H1 (cell line): ENCODE results near the gene DGKZ. TPM values are rescaled to one million over a fixed set of nuclear protein-coding genes. Genes with fewer than 3 reads are reported as not detected.

Experiments
- CTCF ChIA-PET: fragments of 300-600 bp; sonication (Branson Sonifier 250); formaldehyde crosslinking; loops from one replicate; lab custom pipeline; 2021; ENCODE audit not compliant: partially characterized antibody; lab: Charles Lee
- POLR2A ChIA-PET: fragments of 300-600 bp; sonication (Branson Sonifier 250); formaldehyde crosslinking; loops from one replicate; lab custom pipeline; 2021; ENCODE audit warnings: inconsistent platforms; ENCODE audit not compliant: partially characterized antibody; lab: Charles Lee
- DNase-seq, 2 experiments: peaks; one replicate each; pipeline versions ENCODE4 v3.0.0 to v3.0.0-alpha.2; 2010 to 2022; ENCODE audit warnings: low spot score in 2 of 2, low read depth in 1 of 2, mixed read lengths in 1 of 2
- FAIRE-seq: peaks from 2 replicates; lab custom pipeline; 2011; peaks lifted over from hg19 to GRCh38; lab: Jason Lieb, UNC
- H2AFZ ChIP-seq: 2 replicates; pipeline ENCODE4 v1.8.1; 2012; ENCODE audit warnings: low read length, inconsistent platforms
- H2AK5ac ChIP-seq: 2 replicates; pipeline ENCODE4 v1.6.1; 2013; ENCODE audit warnings: low read depth, low read length
- H2BK120ac ChIP-seq: replicated peaks from 2 replicates; pipeline ENCODE3; 2013; ENCODE audit warnings: low read depth, low read length, inconsistent platforms
- H2BK12ac ChIP-seq: 2 replicates; pipeline ENCODE4 v1.6.1; 2013; ENCODE audit warnings: low read depth, low read length
- H2BK15ac ChIP-seq: 2 replicates; pipeline ENCODE4 v1.6.1; 2013; ENCODE audit warnings: low read length
- H2BK20ac ChIP-seq: 2 replicates; pipeline ENCODE4 v1.6.1; 2013; ENCODE audit warnings: low read length
- H2BK5ac ChIP-seq: 2 replicates; pipeline ENCODE4 v1.6.1; 2013; ENCODE audit warnings: low read depth, low read length
- H3K14ac ChIP-seq: 2 replicates; pipeline ENCODE4 v1.6.1; 2013; ENCODE audit warnings: inconsistent platforms; ENCODE audit not compliant: insufficient read length
- H3K18ac ChIP-seq: 2 replicates; pipeline ENCODE4 v1.6.1; 2013; ENCODE audit warnings: low read length; ENCODE audit errors: extremely low read depth
- H3K23ac ChIP-seq: 2 replicates; pipeline ENCODE4 v1.6.1; 2013; ENCODE audit warnings: inconsistent platforms; ENCODE audit not compliant: insufficient read length
- H3K23me2 ChIP-seq: 2 replicates; pipeline ENCODE4 v1.6.1; 2013; ENCODE audit warnings: low read depth, low read length
- H3K27ac ChIP-seq: 2 replicates; pipeline ENCODE4 v1.6.1; 2011; ENCODE audit warnings: low read depth, low read length, inconsistent platforms
- H3K27me3 ChIP-seq, 4 experiments: replicated peaks in 1 of 4; 1 replicate in 1 of 4; 2 replicates in 3 of 4; pipeline versions ENCODE4 v1.6.1 to v1.8.1; 2011 to 2013; ENCODE audit warnings: low read length in 3 of 4, mild to moderate bottlenecking in 3 of 4, inconsistent platforms in 2 of 4, mixed read lengths in 2 of 4, moderate library complexity in 1 of 4; ENCODE audit not compliant: control insufficient read depth in 3 of 4, insufficient read depth in 3 of 4; ENCODE audit errors: extremely low read depth in 1 of 4
- H3K36me3 ChIP-seq, 4 experiments: 2 replicates each; pipeline versions ENCODE4 v1.6.1 to v1.8.1; 2011 to 2013; ENCODE audit warnings: mild to moderate bottlenecking in 4 of 4, low read length in 3 of 4, moderate library complexity in 2 of 4, control low read depth in 1 of 4, inconsistent platforms in 1 of 4; ENCODE audit not compliant: insufficient read depth in 4 of 4, control insufficient read depth in 2 of 4
- H3K4ac ChIP-seq: replicated peaks from 2 replicates; pipeline ENCODE3; 2013; ENCODE audit warnings: low read length, low read depth, mixed read lengths, inconsistent platforms; ENCODE audit not compliant: insufficient read length
- H3K4me1 ChIP-seq, 4 experiments: replicated peaks in 1 of 4; 1 replicate in 1 of 4; 2 replicates in 3 of 4; pipeline versions ENCODE4 v1.6.1 to v1.8.1; 2011 to 2013; ENCODE audit warnings: low read length in 3 of 4, inconsistent platforms in 2 of 4, mixed read lengths in 1 of 4; ENCODE audit not compliant: insufficient read depth in 4 of 4, control insufficient read depth in 3 of 4
- H3K4me2 ChIP-seq, 2 experiments: 2 replicates each; pipeline versions ENCODE4 v1.6.1 to v1.8.1; 2011 to 2013; ENCODE audit warnings: low read depth in 2 of 2, low read length in 2 of 2, control low read depth in 1 of 2, inconsistent platforms in 1 of 2, mild to moderate bottlenecking in 1 of 2; ENCODE audit not compliant: insufficient read depth in 1 of 2
- H3K4me3 ChIP-seq, 4 experiments: fragments of 200-600, 300-600 bp in 1 of 4; sonication (generic), shearing (Covaris generic), sonication (Bioruptor Twin) in 1 of 4; 2 replicates each; pipeline versions ENCODE4 v1.5.1 to v1.8.1; 2011 to 2016; ENCODE audit warnings: low read length in 4 of 4, low read depth in 3 of 4, control low read depth in 2 of 4, inconsistent platforms in 2 of 4, mild to moderate bottlenecking in 2 of 4, mixed read lengths in 1 of 4, moderate library complexity in 1 of 4; ENCODE audit not compliant: insufficient read depth in 2 of 4; ENCODE audit errors: extremely low read depth in 1 of 4
- H3K56ac ChIP-seq: replicated peaks from 2 replicates; pipeline ENCODE3; 2013; ENCODE audit warnings: low read depth, mild to moderate bottlenecking, mixed read lengths, low read length, inconsistent platforms; ENCODE audit not compliant: insufficient read length
- H3K79me1 ChIP-seq: 2 replicates; pipeline ENCODE4 v1.6.1; 2013; ENCODE audit warnings: low read depth, low read length, control low read depth
- H3K79me2 ChIP-seq, 2 experiments: 2 replicates each; pipeline versions ENCODE4 v1.6.1 to v1.8.1; 2012 to 2013; ENCODE audit warnings: low read length in 2 of 2, mild to moderate bottlenecking in 2 of 2, inconsistent platforms in 1 of 2; ENCODE audit not compliant: insufficient read depth in 2 of 2, control insufficient read depth in 1 of 2
- H3K9ac ChIP-seq, 4 experiments: replicated peaks in 1 of 4; 1 replicate in 1 of 4; 2 replicates in 3 of 4; pipeline versions ENCODE4 v1.6.1 to v1.8.1; 2011 to 2013; ENCODE audit warnings: low read depth in 3 of 4, low read length in 3 of 4, control low read depth in 2 of 4, mild to moderate bottlenecking in 2 of 4, moderate library complexity in 2 of 4, inconsistent platforms in 1 of 4; ENCODE audit errors: extremely low read depth in 1 of 4
- H3K9me3 ChIP-seq, 2 experiments: 2 replicates each; pipeline versions ENCODE4 v1.6.1 to v1.8.1; 2012 to 2013; ENCODE audit warnings: mild to moderate bottlenecking in 2 of 2, moderate library complexity in 2 of 2, control low read depth in 1 of 2, inconsistent platforms in 1 of 2, low read depth in 1 of 2, low read length in 1 of 2, mixed read lengths in 1 of 2; ENCODE audit not compliant: insufficient read depth in 2 of 2
- H4K20me1 ChIP-seq, 2 experiments: replicated peaks in 1 of 2; 2 replicates each; pipeline versions ENCODE3 to v1.8.1; 2011 to 2013; ENCODE audit warnings: inconsistent platforms in 2 of 2, low read length in 2 of 2, mild to moderate bottlenecking in 1 of 2; ENCODE audit not compliant: insufficient read depth in 2 of 2, control insufficient read depth in 1 of 2
- H4K5ac ChIP-seq: 2 replicates; pipeline ENCODE4 v1.6.1; 2013; ENCODE audit warnings: low read length, low read depth, mixed read lengths, inconsistent platforms; ENCODE audit not compliant: insufficient read length
- H4K8ac ChIP-seq: 2 replicates; pipeline ENCODE4 v1.8.0; 2013; ENCODE audit warnings: mild to moderate bottlenecking, moderate library complexity, low read length, inconsistent platforms; ENCODE audit not compliant: insufficient read depth; ENCODE audit errors: extremely low read depth
- H4K91ac ChIP-seq: replicated peaks from 2 replicates; pipeline ENCODE3; 2013; ENCODE audit warnings: low read length, mixed read lengths, inconsistent platforms; ENCODE audit not compliant: insufficient read length
- ATF2 ChIP-seq: IDR thresholded peaks from 2 replicates; pipeline ENCODE4 v1.6.1; 2012; ENCODE audit warnings: low read length, inconsistent platforms
- BACH1 ChIP-seq: IDR thresholded peaks from 2 replicates; pipeline ENCODE4 v1.6.1; 2012; ENCODE audit warnings: low read length, improper control_type of control experiment
- BRCA1 ChIP-seq: IDR thresholded peaks from 2 replicates; pipeline ENCODE4 v1.6.1; 2012; ENCODE audit warnings: low read depth, low read length, improper control_type of control experiment
- CBX5 ChIP-seq: fragments of 300-800, 300-1000 bp; sonication (generic); IDR thresholded peaks from 2 replicates; pipeline ENCODE4 v1.7.1; 2016; ENCODE audit warnings: antibody characterized with exemption, low read length, low read depth
- EGR1 ChIP-seq: IDR thresholded peaks from 2 replicates; pipeline ENCODE4 v1.6.1; 2011; ENCODE audit warnings: low read depth, low read length, borderline replicate concordance
- HDAC6 ChIP-seq: IDR thresholded peaks from one replicate; pipeline ENCODE4 v1.7.1; 2012; ENCODE audit warnings: low read depth, mild to moderate bottlenecking, inconsistent platforms, low read length, moderate library complexity
- NANOG ChIP-seq: IDR thresholded peaks from 2 replicates; pipeline ENCODE4 v1.6.1; 2011; ENCODE audit warnings: low read length, low read depth, mild to moderate bottlenecking, inconsistent platforms; ENCODE audit not compliant: insufficient read depth, poor library complexity, severe bottlenecking
- POLR2A ChIP-seq, 2 experiments: IDR thresholded peaks; 1 replicate in 1 of 2; 2 replicates in 1 of 2; pipeline ENCODE4 v1.6.1; 2011; ENCODE audit warnings: low read depth in 2 of 2, low read length in 2 of 2, mild to moderate bottlenecking in 2 of 2; ENCODE audit errors: control extremely low read depth in 1 of 2
- POLR2AphosphoS5 ChIP-seq: IDR thresholded peaks from 2 replicates; pipeline ENCODE4 v1.6.1; 2011; ENCODE audit warnings: low read depth, low read length
- RNF2 ChIP-seq: fragments of 200-900, 300-1000 bp; sonication (generic); IDR thresholded peaks from 2 replicates; pipeline ENCODE4 v1.7.1; 2016; ENCODE audit warnings: borderline replicate concordance, low read depth, mild to moderate bottlenecking, antibody characterized with exemption, low read length; ENCODE audit not compliant: poor library complexity, severe bottlenecking; ENCODE audit errors: missing control alignments
- SIRT6 ChIP-seq: IDR thresholded peaks from one replicate; pipeline ENCODE4 v1.7.1; 2012; ENCODE audit warnings: low read length, inconsistent platforms
- SIX5 ChIP-seq: IDR thresholded peaks from 2 replicates; pipeline ENCODE4 v1.6.1; 2011; ENCODE audit warnings: mild to moderate bottlenecking, low read depth, low read length
- TEAD4 ChIP-seq: IDR thresholded peaks from 2 replicates; pipeline ENCODE4 v1.6.1; 2012; ENCODE audit warnings: low read depth, low read length, inconsistent platforms, mixed read lengths
- WGBS, 2 experiments: shearing (Covaris generic) in 1 of 2; methylation state at CpG; one replicate each; pipeline versions ENCODE4 v1.1.6 to v1.1.7; 2013 to 2015; ENCODE audit warnings: low lambda C conversion rate in 2 of 2, mixed read lengths in 2 of 2, inconsistent platforms in 1 of 2, low coverage in 1 of 2, missing lambda C conversion rate in 1 of 2; ENCODE audit not compliant: insufficient replicate concordance in 2 of 2, insufficient coverage in 1 of 2, insufficient read length in 1 of 2; ENCODE audit errors: extremely low coverage in 1 of 2, missing lambda C conversion rate in 1 of 2; 5-methylcytosine and 5-hydroxymethylcytosine counted together
- polyA plus RNA-seq, 7 experiments: library from polyadenylated mRNA; depleted of rRNA in 3 of 7; stranded (reverse) in 5 of 7; unstranded in 2 of 7; fragments of >200 nt in 5 of 7; fragments of 200-250 nt in 2 of 7; gene quantifications; 1 replicate in 5 of 7; 2 replicates in 1 of 7; 4 replicates in 1 of 7; pipeline versions ENCODE4 v1.2.1 to v1.2.3, GENCODE V29; 2011 to 2013; ENCODE audit warnings: missing spikeins in 2 of 7, mixed read lengths in 2 of 7
- total RNA-seq: library from RNA; stranded (reverse); fragmentation: NEBNext Ultra II Directional; extraction: Animal tissue kit (Norgen Biotek cat#: 25700); gene quantifications from 2 replicates; pipeline ENCODE4 v1.2.1, GENCODE V29; 2021

DGKZ gene
- total and polyA plus RNA-seq, 2 of the 8 experiments (the other 6 are each of a cell fraction or from before 2014, with no cell fraction given): 84.4 to 184 TPM

- no peak overlapping the region for H3K23ac ChIP-seq
- H2BK12ac ChIP-seq: no peak overlapping the region
- no peak for FAIRE-seq
- no peaks in the 10 kb centered on the region for H3K79me1 ChIP-seq
- H2BK15ac ChIP-seq: no peak overlapping the region
- H3K4me2 ChIP-seq: no peak overlapping the region
- no peak overlapping the region for H2BK20ac ChIP-seq
- no peak for DNase-seq
- no peak overlapping the region for H3K27ac ChIP-seq
- H3K4me3 ChIP-seq: no peak overlapping the region
- H3K23me2 ChIP-seq: no peaks in the 10 kb centered on the region
- no peak overlapping the region for H3K56ac ChIP-seq
- no peaks in the 10 kb centered on the region for H3K27me3 ChIP-seq
- WGBS, 2 experiments: 77% methylated on average over 7 of the region's 7 CpGs; no CpG with 5 or more reads in 1 of the 2 experiments
- H4K5ac ChIP-seq: no peak overlapping the region
- 0 out of 7 replicates have a peak, but pooled peaks cover 0 to 2% (median 0%) of the 10 kb centered on the region in 4 experiments for H3K4me1 ChIP-seq
- no peaks in the 10 kb centered on the region for H3K79me2 ChIP-seq
- no peak overlapping the region for H3K18ac ChIP-seq
- H4K8ac ChIP-seq: no peak overlapping the region
- no peak overlapping the region for H2BK5ac ChIP-seq
- no peak overlapping the region for H3K9ac ChIP-seq
- H2AK5ac ChIP-seq: no peak overlapping the region
- no peak overlapping the region for H2AFZ ChIP-seq
- no peaks in the 10 kb centered on the region for H3K9me3 ChIP-seq
- ChIA-PET POLR2A (interaction anchor here (1.1 to 1.4 kb wide), 2 partner anchors 18 to 24 kb away, joined by 3 to 5 read pairs; no protein-coding TSS in a partner anchor), CTCF (interaction anchor here (0.6 to 1.8 kb wide), 6 partner anchors 9 to 305 kb away, joined by 3 to 6 read pairs (median 4); no protein-coding TSS in a partner anchor)
- H4K20me1 ChIP-seq: peaks cover 0 to 5% of the 10 kb centered on the region in 2 experiments
- no peak overlapping the region for H2BK120ac ChIP-seq
- peaks cover 0 to 6% (median 1%) of the 10 kb centered on the region in 4 experiments; a peak in 5 of 8 replicates for H3K36me3 ChIP-seq
- no peak overlapping the region for H3K14ac ChIP-seq
- H3K4ac ChIP-seq: no peak overlapping the region
- no peak overlapping the region for H4K91ac ChIP-seq
- no peak for TF ChIP-seq ATF2
- no peak for TF ChIP-seq HDAC6
- TF ChIP-seq POLR2AphosphoS5: no peak
- no peak for TF ChIP-seq SIRT6
- no peak for TF ChIP-seq RNF2
- no peak for TF ChIP-seq CBX5
- TF ChIP-seq BRCA1: no peak
- TF ChIP-seq TEAD4: no peak
- no peak for TF ChIP-seq EGR1
- TF ChIP-seq BACH1: no peak
- TF ChIP-seq SIX5: no peak
- TF ChIP-seq NANOG: no peak
- TF ChIP-seq POLR2A (IDR thresholded peaks at IDR 0.05; ENCODE audit: control extremely low read depth in 1 of 2, low read depth in 2 of 2, low read length in 2 of 2): no peak
Measured at GRCh38 chr11:46417711-46418110, 70.4 kb downstream of the DGKZ start.
